RWPE2 (cell line): ENCODE data around the gene PFKFB4.

Experiments used
- ATAC-seq: fragments of 200-7000 bp; cut with Tn5 transposase; 3 replicates; pipeline ENCODE4 v1.9.1; 2021; ENCODE audit warnings: low read depth
- DNase-seq: peaks from one replicate; pipeline ENCODE4 v3.0.0-alpha.2; 2020; ENCODE audit warnings: low spot score
- H3K27ac ChIP-seq: fragments of 450-650 bp; 2 replicates; pipeline ENCODE4 v1.5.1; 2017; ENCODE audit warnings: mild to moderate bottlenecking; ENCODE audit not compliant: poor library complexity, severe bottlenecking
- H3K27me3 ChIP-seq: fragments of 250-450 bp; sonication (Bioruptor Pico); 2 replicates; pipeline ENCODE4 v1.5.1; 2021; ENCODE audit warnings: mild to moderate bottlenecking, moderate library complexity; ENCODE audit not compliant: insufficient read depth, poor library complexity, severe bottlenecking
- H3K36me3 ChIP-seq: fragments of 250-450 bp; sonication (Bioruptor Pico); 2 replicates; pipeline ENCODE4 v1.5.1; 2020; ENCODE audit warnings: low read depth, mild to moderate bottlenecking, moderate library complexity
- H3K4me1 ChIP-seq: fragments of 250-450 bp; sonication (Bioruptor Pico); 2 replicates; pipeline ENCODE4 v1.5.1; 2021; ENCODE audit warnings: mild to moderate bottlenecking, moderate library complexity; ENCODE audit not compliant: insufficient read depth, poor library complexity, severe bottlenecking
- H3K4me3 ChIP-seq: fragments of 250-450 bp; sonication (Bioruptor Pico); 2 replicates; pipeline ENCODE4 v1.5.1; 2021; ENCODE audit warnings: mild to moderate bottlenecking, moderate library complexity; ENCODE audit not compliant: severe bottlenecking
- H3K9me3 ChIP-seq: fragments of 250-450 bp; sonication (Bioruptor Pico); 2 replicates; pipeline ENCODE4 v1.5.1; 2021; ENCODE audit warnings: mild to moderate bottlenecking, moderate library complexity; ENCODE audit not compliant: severe bottlenecking
- CTCF ChIP-seq: fragments of 450-650 bp; IDR thresholded peaks from one replicate; pipeline ENCODE4 v1.5.1; 2017; ENCODE audit warnings: mild to moderate bottlenecking, moderate library complexity; ENCODE audit not compliant: poor library complexity, severe bottlenecking

PFKFB4 gene

GRCh38 chr3:48592519-48593087 is 36.0 kb upstream of the PFKFB4 start:
- Histone ChIP-seq H3K9me3 (no peaks in the 10 kb centered on the region), H3K36me3 (peaks cover 72% of the 10 kb centered on the region), H3K4me1 (peaks cover 21% of the 10 kb centered on the region), H3K27ac (peak overlapping the region; percentile 98), H3K4me3 (no peak overlapping the region), H3K27me3 (no peaks in the 10 kb centered on the region)
- no peak for TF ChIP-seq CTCF
- no peak for ATAC-seq
- DNase-seq: no peak

GRCh38 chr3:48591886-48592518 is 35.4 kb upstream of the PFKFB4 start:
- DNase-seq (no peak), ATAC-seq (no peak)
- no peak overlapping the region for H3K4me3 ChIP-seq
- H3K9me3 ChIP-seq: no peaks in the 10 kb centered on the region
- no peak for TF ChIP-seq CTCF
- H3K36me3 ChIP-seq: peaks cover 73% of the 10 kb centered on the region
- H3K27ac ChIP-seq: peak overlapping the region; percentile 98
- H3K27me3 ChIP-seq: no peaks in the 10 kb centered on the region
- H3K4me1 ChIP-seq: peaks cover 15% of the 10 kb centered on the region

- Histone ChIP-seq H3K36me3 (peaks cover 78% of the 10 kb centered on the region), H3K27me3 (no peaks in the 10 kb centered on the region), H3K9me3 (no peaks in the 10 kb centered on the region), H3K4me3 (no peak overlapping the region), H3K4me1 (peaks cover 9% of the 10 kb centered on the region), H3K27ac (peak overlapping the region; percentile 98)
- TF ChIP-seq CTCF: no peak
- DNase-seq (no peak), ATAC-seq (no peak)
Observed at GRCh38 chr3:48591436-48591835, 34.8 kb upstream of the PFKFB4 start.

- no peaks in the 10 kb centered on the region for H3K4me1 ChIP-seq
- ATAC-seq: no peak
- DNase-seq: no peak
- H3K4me3 ChIP-seq: no peak overlapping the region
- H3K27me3 ChIP-seq: no peaks in the 10 kb centered on the region
- no peak for TF ChIP-seq CTCF
- H3K36me3 ChIP-seq: peaks cover 100% of the 10 kb centered on the region
- H3K27ac ChIP-seq: no peak overlapping the region
- no peaks in the 10 kb centered on the region for H3K9me3 ChIP-seq
Observed at GRCh38 chr3:48588230-48588629, 31.6 kb upstream of the PFKFB4 start.

GRCh38 chr3:48587686-48588085 is 31.1 kb upstream of the PFKFB4 start:
- Histone ChIP-seq H3K4me1 (no peaks in the 10 kb centered on the region), H3K27ac (no peak overlapping the region)
- DNase-seq: no peak

More at GRCh38 chr3:48587686-48588085, 31.1 kb upstream of the PFKFB4 start:
- Histone ChIP-seq H3K36me3 (peaks cover 100% of the 10 kb centered on the region), H3K4me3 (no peak overlapping the region), H3K27me3 (no peaks in the 10 kb centered on the region), H3K9me3 (no peaks in the 10 kb centered on the region)
- ATAC-seq: no peak
- no peak for TF ChIP-seq CTCF
